ENCODE results near the gene ATF7.

- TF ChIP-seq, protein P1, sequence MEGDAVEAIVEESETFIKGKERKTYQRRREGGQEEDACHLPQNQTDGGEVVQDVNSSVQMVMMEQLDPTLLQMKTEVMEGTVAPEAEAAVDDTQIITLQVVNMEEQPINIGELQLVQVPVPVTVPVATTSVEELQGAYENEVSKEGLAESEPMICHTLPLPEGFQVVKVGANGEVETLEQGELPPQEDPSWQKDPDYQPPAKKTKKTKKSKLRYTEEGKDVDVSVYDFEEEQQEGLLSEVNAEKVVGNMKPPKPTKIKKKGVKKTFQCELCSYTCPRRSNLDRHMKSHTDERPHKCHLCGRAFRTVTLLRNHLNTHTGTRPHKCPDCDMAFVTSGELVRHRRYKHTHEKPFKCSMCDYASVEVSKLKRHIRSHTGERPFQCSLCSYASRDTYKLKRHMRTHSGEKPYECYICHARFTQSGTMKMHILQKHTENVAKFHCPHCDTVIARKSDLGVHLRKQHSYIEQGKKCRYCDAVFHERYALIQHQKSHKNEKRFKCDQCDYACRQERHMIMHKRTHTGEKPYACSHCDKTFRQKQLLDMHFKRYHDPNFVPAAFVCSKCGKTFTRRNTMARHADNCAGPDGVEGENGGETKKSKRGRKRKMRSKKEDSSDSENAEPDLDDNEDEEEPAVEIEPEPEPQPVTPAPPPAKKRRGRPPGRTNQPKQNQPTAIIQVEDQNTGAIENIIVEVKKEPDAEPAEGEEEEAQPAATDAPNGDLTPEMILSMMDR (IDR thresholded peaks at IDR 0.05), result no peak
- no peak for TF ChIP-seq EZH2 (IDR thresholded peaks at IDR 0.05)
These were observed 12.4 kb downstream of the ATF7 start for GRCh38 chr12:53613821-53614220.

All from neural progenitor cell (in vitro differentiated cells).